GM12873 (cell line): Measurements from ENCODE around the gene CX3CL1.

Experiments used
- CTCF ChIP-seq: IDR thresholded peaks from 2 replicates; pipeline ENCODE4 v1.5.1; 2012; ENCODE audit warnings: low read depth, mild to moderate bottlenecking, moderate library complexity, low read length, control low read depth; ENCODE audit not compliant: insufficient read depth; ENCODE audit errors: missing control alignments

The CX3CL1 gene

GRCh38 chr16:57416084-57416483, 43.8 kb downstream of the CX3CL1 start:
- TF ChIP-seq CTCF, result no peak

GRCh38 chr16:57419506-57419905, 47.2 kb downstream of the CX3CL1 start:
- TF ChIP-seq CTCF, result no peak

- TF ChIP-seq CTCF, result peak; percentile 59
Observed at GRCh38 chr16:57422026-57422944, 50.0 kb downstream of the CX3CL1 start.

GRCh38 chr16:57423152-57423551, 50.9 kb downstream of the CX3CL1 start:
- no peak for TF ChIP-seq CTCF

GRCh38 chr16:57424583-57424982, 52.3 kb downstream of the CX3CL1 start:
- TF ChIP-seq CTCF, result no peak

GRCh38 chr16:57426356-57426755, 54.1 kb downstream of the CX3CL1 start:
- no peak for TF ChIP-seq CTCF

- TF ChIP-seq CTCF, result no peak
Observed at GRCh38 chr16:57427307-57427706, 55.0 kb downstream of the CX3CL1 start.
